SHP77 (cell line): ENCODE results near the gene ZNF300.
"Not testable (repeated sequence)": the region's sequence is repeated elsewhere in the genome, so short reads cannot be mapped to it uniquely, and the experiment has no call there.

Source experiments
- DNase-seq, 2 experiments: peaks; one replicate each; lab custom pipeline; 2025; lab: John Stamatoyannopoulos, UW

Gene ZNF300

GRCh38 chr5:150845185-150845859 lies 59.5 kb downstream of the ZNF300 start:
- DNase-seq, result not testable (repeated sequence)
